Measurements from ENCODE around the gene GCK.

GCK gene

DNA sequence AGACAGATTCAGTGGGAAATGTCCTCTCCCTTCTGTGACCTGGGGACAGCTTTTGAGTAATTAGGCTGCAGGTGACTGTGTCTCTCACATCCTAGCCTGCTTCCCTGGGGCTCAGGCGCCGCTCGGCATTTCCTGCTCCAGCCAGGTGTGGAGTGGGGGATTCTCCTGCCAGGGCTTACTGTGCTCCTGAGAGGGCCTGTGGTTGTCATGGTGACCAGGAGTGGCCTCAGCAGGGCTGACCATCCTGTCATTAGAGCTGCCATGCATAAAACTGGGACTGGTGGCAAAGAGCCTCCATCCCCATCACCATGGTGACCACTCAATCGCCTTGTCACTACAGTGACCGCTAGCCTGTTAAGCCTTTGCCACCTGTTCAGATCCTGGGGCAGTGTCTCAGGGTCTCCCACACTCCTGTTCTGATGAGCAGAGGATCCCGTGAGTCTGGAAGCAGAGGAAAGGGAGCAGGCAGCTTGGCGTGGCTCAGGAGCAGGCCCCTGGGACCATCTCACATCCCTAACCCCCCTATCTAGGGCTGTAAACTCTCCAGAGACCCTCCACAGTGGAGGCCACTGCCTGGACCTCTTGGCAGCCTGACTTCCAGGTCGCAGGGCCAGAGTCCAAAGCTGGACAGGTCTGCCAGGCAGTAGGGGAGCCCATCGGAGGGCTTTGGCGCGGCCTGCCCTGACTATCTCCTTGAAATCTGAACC is at the start of gene GCK:
Gene GCK (minus strand): TSS at position 154 of the 707 bp plus-strand sequence. CDS start 486 bp downstream, outside the sequence.
- no peak for DNase-seq

GRCh38 chr7:44238116-44238695 is 49.0 kb upstream of the GCK start:
- DNase-seq: no peak

DNA sequence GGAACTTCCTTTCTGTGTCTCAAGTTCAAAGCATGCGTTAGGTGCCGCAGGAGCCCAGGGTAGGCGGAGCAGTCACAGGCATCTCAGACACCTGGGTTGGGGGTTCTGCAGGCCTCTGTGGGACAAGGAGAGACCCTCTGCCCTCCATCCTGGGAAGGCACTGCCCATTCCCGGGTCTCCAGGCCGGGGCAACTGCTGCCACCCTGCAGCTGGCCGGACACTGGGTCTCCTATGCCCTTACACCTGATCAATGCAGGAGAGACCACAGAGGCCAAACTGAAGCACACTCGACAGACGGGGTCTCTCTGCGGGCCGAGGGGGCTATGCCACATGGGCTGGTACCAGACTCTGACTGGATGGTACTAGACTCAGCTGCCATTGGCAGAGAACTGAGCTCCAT is 48.5 kb upstream of the GCK start:
- DNase-seq: no peak

DNA sequence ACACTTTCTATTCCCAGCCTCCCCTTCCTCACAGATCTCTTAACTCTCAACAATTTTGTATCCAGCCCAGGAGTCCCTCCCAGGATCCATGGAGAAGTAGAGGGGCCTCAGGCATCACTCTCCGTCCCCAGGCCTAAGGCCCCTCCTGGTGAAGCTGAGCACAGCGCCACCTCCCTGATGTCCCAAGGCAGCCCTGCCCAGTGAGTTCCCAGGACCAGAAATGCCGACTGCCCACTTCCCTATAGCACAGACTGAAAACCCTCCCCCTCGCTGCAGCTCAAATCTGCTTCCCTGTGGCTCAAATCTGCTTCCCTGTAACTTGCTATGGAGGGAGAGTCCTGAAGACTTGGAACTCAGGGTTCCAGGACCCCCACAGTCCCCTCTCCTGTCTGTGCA is 47.1 kb upstream of the GCK start:
- DNase-seq: no peak

DNA sequence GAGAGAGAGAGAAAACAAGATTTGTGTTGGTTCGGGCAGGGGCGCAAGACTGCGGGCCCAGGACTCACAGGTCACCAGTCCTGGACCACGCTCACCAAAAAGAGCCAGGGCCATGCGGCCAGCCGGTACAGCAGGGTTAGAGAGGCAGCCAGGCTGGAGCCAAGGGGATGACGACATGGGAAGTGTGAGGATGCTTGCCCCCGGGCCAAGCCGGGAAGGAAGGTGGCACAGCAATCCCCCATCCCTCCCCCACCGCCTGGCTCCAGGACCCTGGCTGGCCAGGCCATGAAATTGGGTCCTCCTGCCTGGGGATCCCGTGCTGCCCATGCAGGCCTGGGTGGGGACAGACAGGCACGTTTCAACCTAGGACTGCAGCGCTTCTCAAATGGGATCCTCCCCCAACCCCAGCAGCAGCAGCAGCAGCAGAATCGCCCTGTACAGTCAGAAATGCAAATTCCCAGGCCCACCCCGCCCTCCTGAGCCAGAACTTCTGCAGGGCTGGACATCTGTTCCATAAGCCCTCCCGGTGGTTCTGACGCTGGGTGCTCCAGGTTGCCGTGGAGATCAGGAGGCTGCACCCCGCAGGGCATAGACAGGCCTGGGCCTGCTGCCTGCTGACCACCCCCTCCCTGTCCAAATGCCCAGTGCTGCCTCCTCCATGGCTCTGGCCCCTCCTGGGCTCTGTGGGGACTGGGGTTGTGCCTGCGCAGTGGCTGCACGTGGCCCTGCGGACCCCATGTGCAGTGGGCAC is 46.5 kb upstream of the GCK start:
- DNase-seq: no peak

GRCh38 chr7:44235066-44235465 is 45.8 kb upstream of the GCK start:
- no peak for DNase-seq

DNA sequence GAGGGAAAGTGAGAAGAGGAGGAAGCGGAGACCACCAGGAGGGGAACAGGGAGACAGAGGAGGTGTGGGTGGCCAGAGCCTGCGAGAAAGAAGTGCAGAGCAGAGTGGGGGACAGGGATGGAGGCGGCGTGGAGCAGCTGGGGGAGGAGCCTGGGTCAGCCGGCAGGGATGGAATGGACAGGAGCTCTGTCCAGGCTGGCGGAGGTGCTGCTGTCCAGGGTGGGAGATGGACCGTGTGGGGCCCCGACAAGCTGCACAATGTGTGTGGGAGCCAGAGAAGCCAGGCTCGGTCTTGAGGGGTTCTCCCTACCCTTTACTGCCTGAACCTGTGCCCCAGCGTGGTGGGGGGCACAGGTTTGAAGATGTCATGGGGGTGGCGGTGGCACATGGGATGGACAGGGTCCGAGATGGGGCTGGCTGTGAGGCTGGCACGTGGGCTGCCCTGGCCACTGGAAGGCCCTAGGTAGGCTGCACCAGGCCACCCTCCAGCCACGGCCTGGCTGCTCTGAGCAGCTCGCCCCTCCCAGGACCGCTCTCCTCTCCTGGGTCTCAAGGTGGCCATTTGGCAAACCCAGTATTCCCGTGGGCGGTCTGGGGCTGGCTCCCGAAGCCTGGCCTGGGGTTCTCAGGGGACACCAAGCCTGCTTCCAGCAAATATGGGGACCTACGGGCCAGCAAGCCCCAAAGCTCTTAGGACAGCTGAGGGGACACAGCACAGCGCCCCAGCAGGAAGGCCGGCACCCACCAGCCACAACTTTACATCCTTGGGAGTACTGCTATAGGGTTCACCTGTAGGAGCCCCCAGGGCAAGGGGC is 43.9 kb upstream of the GCK start:
- no peak for DNase-seq

DNA sequence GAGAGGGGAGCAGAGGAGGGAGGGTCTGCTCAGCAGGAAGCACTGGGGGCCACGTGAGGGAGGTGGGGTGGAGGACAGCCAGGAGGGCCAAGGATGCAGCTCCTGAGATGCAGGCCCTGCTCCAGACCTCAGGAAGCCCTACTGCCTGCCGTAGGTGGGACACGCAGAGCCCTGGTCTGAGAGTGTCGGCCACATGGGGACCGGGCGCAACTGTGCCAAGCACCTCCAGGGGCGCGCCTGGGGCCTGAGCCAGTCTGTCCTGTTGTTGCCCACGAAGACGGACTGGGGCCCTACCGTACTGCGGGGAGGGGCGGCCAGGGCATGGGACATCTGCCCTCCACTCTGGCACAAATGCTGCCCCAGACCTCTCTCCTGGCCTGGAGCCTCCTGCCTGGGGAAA is 43.2 kb upstream of the GCK start:
- no peak for DNase-seq

GRCh38 chr7:44231088-44231487 is 41.8 kb upstream of the GCK start:
- DNase-seq: no peak

DNA sequence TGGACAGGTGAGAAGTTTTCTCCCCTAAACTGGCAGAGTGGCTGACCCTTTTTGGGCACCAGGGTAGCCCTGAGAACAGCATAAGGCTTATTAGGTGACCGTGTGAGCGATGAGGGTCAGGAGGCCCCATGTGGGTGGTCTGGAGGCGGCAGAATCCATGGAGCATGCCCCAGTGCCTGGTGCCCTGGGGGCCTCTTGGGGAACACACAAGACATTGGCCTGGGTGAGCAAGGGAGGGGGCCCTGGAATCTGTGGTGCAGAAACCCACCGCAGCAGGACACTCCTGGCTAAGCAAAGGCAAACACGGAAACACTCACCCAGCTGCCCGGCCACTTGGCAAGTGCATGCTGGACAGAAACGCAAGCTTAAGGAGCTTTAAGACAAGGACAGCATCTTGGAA is 41.0 kb upstream of the GCK start:
- no peak for DNase-seq

DNA sequence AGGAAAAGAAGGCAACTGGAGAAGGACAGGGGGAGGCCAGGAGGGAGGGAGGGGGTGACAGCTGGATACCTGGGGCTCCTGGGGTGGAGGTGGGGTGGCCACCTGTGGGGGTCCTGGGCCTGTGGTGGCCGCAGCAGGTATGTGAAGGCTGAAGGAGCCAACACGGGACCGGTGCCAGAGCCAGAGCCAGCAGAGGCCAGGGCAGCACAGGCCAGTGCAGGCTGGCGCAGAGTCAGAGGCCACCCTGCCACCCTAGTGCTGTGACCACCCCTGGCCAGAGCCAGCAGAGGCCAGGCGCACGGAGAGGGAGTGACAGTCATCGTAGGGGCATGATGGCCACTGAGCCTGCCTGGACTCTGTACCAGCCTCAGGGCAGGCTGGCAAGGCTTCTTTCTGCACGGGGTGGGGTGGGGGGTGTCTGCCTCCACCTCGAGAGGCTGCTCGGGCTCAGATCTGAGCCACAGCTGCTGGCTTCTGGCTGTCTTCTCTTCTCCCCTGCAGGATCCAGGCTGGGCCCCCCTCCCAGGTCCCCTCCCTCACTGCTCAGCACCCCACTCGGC is 40.4 kb upstream of the GCK start:
- no peak for DNase-seq

- no peak for DNase-seq
Observed at GRCh38 chr7:44228571-44229350, 39.5 kb upstream of the GCK start.

- no peak for DNase-seq
Observed at GRCh38 chr7:44227911-44228310, 38.7 kb upstream of the GCK start.

DNA sequence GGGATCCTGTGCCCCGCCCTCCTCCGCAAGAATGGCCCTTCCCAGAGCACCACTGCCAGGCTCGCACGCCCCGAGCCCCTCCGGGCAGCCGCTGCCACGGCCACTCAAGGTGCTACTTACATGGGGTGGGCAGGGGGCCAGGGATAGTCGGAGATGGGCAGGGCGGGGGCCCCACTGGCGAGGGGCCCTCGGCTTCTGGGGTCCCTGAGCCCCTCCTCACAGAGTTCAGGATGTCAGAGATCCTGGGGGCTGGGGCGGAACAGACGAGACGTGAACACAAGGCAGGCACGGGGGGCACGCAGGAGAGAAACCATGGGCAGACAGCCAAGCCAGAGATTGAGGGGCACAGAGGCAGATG is 37.1 kb upstream of the GCK start:
- DNase-seq: no peak

DNA sequence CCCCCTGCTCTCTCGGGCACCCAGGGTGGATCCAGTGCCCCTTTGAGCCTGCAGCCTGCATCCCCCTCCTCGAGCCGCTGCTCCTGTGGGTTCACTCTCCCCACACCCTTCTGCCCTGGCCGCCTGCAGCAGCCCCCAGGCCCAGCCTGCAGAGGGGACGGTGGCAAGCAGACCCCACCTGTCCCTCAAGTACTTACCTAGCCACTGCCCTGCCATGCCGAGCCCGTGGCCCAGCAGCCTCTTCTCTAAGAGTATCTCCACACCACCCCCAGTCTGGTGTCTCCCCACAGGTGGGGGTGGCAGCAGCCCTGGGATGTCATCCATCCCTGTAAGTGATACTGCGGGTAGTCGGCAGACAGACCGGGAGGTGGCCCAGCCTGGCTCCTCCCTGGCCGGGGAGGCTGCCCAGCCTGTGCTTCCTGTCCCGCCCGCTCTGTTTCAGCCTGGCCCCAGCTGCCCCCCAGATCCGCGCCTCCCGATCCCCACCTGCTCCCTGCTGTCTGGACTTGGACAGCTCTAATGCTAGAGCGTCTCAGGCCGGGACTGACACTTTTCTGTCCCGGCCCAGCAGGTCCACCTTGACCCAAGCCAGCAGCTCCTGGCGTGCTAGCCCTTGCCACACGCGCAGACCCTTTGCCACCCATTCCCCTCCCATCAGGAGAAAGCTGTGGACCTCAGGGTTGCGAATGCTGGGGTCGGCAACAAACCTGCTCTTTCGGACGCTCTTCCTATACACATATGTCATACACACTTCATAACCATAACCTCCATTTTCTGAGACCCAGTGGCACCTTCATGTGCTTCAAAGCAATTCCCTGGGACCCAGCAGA is 36.5 kb upstream of the GCK start:
- DNase-seq: no peak

DNA sequence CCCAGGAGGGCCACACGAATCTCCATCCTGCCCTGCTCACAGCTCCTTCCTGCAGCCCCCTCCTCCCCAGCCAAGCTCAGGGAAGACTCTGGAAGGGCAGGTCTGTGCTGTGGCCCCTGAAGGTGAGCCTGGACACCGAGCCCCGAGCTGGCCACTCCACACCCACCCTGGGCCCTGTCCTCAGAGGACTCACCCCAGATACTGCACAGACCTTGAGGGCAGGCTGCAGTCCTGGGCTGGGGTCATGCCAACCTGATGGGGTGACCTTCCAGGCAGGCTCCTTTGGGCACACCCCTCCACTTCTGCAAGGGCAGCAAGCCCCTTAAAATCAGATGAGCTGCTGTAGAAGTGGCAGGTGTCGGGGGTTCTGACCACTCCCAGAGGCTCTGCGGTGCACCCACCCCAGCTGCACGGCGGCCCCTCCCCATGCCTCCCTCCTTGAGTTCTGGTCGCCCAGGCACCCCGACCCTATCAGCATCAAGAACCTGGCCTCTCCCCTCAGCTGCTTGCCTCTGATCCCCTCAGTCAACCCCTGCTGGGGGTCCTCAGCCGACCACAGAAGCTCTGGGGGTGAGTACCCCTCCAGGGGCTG is 35.8 kb upstream of the GCK start:
- DNase-seq: no peak

DNA sequence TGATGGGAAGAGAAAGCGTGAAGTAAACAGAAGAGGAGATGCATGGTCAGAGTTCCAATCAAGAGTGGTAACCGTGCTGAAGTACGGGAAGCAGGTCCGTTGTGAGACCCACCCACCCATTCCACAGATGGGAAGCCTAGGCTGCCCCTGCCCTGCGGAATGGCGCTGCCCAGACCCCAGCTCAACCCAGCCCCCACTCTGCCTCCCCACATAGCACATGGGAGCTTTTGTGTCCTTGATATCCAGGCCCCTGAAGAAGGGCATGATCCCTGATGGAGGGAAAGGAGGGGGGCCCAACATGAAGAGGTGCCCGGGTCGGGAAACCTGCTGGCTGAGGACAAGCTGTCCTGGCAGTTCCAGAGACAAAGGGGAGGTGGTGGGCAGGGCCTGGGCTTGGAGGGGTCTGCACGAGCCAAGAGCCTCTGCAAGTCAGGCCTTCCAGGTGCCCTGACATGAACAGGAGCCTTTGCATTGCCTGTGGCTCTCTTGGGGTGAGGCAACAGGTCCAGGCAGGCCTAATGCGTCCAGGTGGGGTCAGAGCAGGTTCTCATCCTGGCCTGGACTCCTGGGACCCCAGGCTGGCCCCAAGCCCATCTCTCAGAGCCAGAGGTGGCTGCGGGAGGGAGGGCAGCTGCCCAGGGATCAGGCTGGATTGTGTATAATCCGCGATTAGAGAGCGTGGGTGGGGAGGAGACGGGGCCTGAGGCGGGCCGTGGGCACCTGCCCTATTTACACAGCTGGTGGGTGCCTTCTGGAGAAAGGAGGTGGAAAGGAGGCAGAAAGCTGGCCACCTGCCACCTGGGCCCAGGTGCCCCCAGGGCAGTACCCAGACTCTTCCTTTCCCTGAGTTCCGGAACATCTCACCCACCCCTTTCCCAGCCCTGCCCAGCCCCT is 35.1 kb upstream of the GCK start:
- no peak for DNase-seq

GRCh38 chr7:44223362-44224079 is 34.3 kb upstream of the GCK start:
- no peak for DNase-seq

- DNase-seq: no peak
Observed at GRCh38 chr7:44222776-44223261, 33.6 kb upstream of the GCK start.

Measured in AML-193 (cell line).